Loucy (cell line): ENCODE data around the gene RRN3.
"Not testable (repeated sequence)": the region's sequence is repeated elsewhere in the genome, so short reads cannot be mapped to it uniquely, and the experiment has no call there.

Experiments
- H2AFZ ChIP-seq: fragments of 200-600 bp; sonication (generic); 2 replicates; pipeline ENCODE4 v1.6.0; 2016; ENCODE audit warnings: antibody characterized with exemption, mild to moderate bottlenecking, low read length, moderate library complexity
- H3F3A ChIP-seq: fragments of 200-600 bp; 2 replicates; pipeline ENCODE4 v1.6.0; 2016; ENCODE audit warnings: antibody characterized with exemption, low read depth, mild to moderate bottlenecking
- H3K27me3 ChIP-seq: fragments of 200-600 bp; sonication (generic); 2 replicates; pipeline ENCODE4 v1.6.1; 2014; ENCODE audit warnings: low read length, mild to moderate bottlenecking; ENCODE audit not compliant: insufficient read depth, poor library complexity, severe bottlenecking
- H3K36me3 ChIP-seq: fragments of 200-600 bp; sonication (generic); 2 replicates; pipeline ENCODE4 v1.6.1; 2016; ENCODE audit warnings: low read length; ENCODE audit not compliant: insufficient read depth
- H3K4me1 ChIP-seq: fragments of 200-600 bp; sonication (generic); 2 replicates; pipeline ENCODE4 v1.5.1; 2014; ENCODE audit warnings: low read length, mild to moderate bottlenecking; ENCODE audit not compliant: insufficient read depth, poor library complexity, severe bottlenecking
- H3K4me2 ChIP-seq: fragments of 200-600 bp; sonication (generic); 2 replicates; pipeline ENCODE4 v1.6.0; 2014; ENCODE audit warnings: antibody characterized with exemption, low read length, low read depth, mild to moderate bottlenecking; ENCODE audit not compliant: poor library complexity, severe bottlenecking
- H3K4me3 ChIP-seq: fragments of 200-600 bp; sonication (generic); 2 replicates; pipeline ENCODE4 v1.5.1; 2014; ENCODE audit warnings: low read length, mild to moderate bottlenecking, mixed read lengths; ENCODE audit not compliant: poor library complexity, severe bottlenecking
- H3K79me2 ChIP-seq: fragments of 200-600 bp; sonication (generic); 2 replicates; pipeline ENCODE4 v1.6.1; 2014; ENCODE audit warnings: low read length; ENCODE audit not compliant: insufficient read depth
- H3K9ac ChIP-seq: fragments of 200-600 bp; sonication (generic); 2 replicates; pipeline ENCODE4 v1.6.0; 2014; ENCODE audit warnings: mild to moderate bottlenecking, low read depth, low read length, moderate library complexity; ENCODE audit not compliant: poor library complexity, severe bottlenecking
- H3K9me2 ChIP-seq: fragments of 200-600 bp; sonication (generic); replicated peaks from 2 replicates; pipeline ENCODE4 v1.6.1; 2016; ENCODE audit warnings: low read depth, low read length, mixed read lengths
- H3K9me3 ChIP-seq: fragments of 200-600 bp; sonication (generic); 2 replicates; pipeline ENCODE4 v1.6.1; 2014; ENCODE audit warnings: mild to moderate bottlenecking, antibody characterized with exemption, low read length, low read depth; ENCODE audit not compliant: insufficient read depth
- H4K20me1 ChIP-seq: fragments of 200-600 bp; sonication (generic); 2 replicates; pipeline ENCODE4 v1.6.0; 2014; ENCODE audit warnings: antibody characterized with exemption, low read length, mild to moderate bottlenecking; ENCODE audit not compliant: insufficient read depth, poor library complexity, severe bottlenecking
- EZH2phosphoT487 ChIP-seq: fragments of 200-600 bp; IDR thresholded peaks from 2 replicates; pipeline ENCODE4 v1.6.1; 2018; ENCODE audit warnings: antibody characterized with exemption, mild to moderate bottlenecking, moderate library complexity, borderline replicate concordance
- TF ChIP-seq, protein P1 (sequence below): fragments of 200-600 bp; sonication (generic); conservative IDR thresholded peaks from 2 replicates; pipeline ENCODE4 v1.5.1; 2014; ENCODE audit warnings: mild to moderate bottlenecking, antibody characterized with exemption, low read length

The RRN3 gene

DNA sequence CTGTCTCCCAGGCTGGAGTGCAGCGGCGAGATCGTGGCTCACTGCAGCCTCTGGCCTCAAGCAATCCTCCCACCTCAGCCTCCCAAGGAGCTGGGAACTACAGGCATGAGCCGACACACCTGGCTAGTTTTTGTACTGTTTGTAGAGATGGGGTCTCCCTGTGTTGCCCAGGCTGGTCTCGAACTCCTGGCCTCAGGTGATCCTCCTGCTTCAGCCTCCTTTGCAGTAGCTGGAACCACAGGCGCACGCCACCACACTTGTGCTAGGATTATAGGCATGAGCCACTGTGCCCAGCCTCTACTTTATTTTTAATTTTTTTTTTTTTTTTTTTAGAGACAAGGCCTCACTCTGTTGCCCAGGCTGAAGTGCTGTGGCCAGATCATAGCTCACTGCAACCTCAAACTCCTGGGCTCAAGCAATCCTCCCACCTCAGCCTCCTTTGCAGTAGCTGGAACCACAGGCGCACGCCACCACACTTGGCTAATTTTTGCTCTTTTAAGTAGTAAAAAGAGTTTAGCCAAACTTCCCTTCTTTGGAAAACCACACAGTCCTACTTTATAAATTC lies 42.6 kb downstream of the RRN3 start:
- no peaks in the 10 kb centered on the region for H3K27me3 ChIP-seq
- no peaks in the 10 kb centered on the region for H3K9me3 ChIP-seq
- H3K9ac ChIP-seq = no peak overlapping the region
- H3K4me2 ChIP-seq = no peak overlapping the region
- H3K79me2 ChIP-seq = peaks cover 15% of the 10 kb centered on the region; the same call in 1 of the 2 replicates
- no peaks in the 10 kb centered on the region for H3F3A ChIP-seq
- TF ChIP-seq EZH2phosphoT487 = no peak
- TF ChIP-seq, protein P1, sequence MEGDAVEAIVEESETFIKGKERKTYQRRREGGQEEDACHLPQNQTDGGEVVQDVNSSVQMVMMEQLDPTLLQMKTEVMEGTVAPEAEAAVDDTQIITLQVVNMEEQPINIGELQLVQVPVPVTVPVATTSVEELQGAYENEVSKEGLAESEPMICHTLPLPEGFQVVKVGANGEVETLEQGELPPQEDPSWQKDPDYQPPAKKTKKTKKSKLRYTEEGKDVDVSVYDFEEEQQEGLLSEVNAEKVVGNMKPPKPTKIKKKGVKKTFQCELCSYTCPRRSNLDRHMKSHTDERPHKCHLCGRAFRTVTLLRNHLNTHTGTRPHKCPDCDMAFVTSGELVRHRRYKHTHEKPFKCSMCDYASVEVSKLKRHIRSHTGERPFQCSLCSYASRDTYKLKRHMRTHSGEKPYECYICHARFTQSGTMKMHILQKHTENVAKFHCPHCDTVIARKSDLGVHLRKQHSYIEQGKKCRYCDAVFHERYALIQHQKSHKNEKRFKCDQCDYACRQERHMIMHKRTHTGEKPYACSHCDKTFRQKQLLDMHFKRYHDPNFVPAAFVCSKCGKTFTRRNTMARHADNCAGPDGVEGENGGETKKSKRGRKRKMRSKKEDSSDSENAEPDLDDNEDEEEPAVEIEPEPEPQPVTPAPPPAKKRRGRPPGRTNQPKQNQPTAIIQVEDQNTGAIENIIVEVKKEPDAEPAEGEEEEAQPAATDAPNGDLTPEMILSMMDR = no peak
- H3K4me1 ChIP-seq = no peaks in the 10 kb centered on the region
- peaks cover 3% of the 10 kb centered on the region; the same call in 1 of the 2 replicates for H3K36me3 ChIP-seq
- H3K4me3 ChIP-seq = no peak overlapping the region
- H3K9me2 ChIP-seq = no peaks in the 10 kb centered on the region
- H2AFZ ChIP-seq = no peak overlapping the region
- H4K20me1 ChIP-seq = no peaks in the 10 kb centered on the region

DNA sequence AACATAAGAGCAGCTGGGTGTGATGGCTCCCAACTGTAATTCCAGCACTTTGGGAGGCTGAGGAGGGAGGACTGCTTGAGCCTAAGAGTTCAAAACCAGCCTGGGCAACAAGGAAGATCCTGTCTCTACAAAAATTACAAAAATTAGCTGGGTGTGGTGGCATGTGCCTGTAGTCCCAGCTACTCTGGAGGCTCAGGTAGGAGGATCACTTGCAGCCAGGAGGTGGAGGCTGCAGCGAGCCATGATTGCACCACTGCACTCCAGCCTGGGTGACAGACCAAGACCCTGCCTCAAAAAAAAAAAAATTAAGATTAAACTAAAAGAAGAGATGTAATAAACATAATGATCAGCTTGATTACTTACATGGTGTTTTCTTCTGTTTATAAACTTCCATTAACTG lies 43.6 kb downstream of the RRN3 start:
- not testable (repeated sequence) for H3K27me3 ChIP-seq, H4K20me1 ChIP-seq, H3K9ac ChIP-seq, H3K9me2 ChIP-seq, H3K9me3 ChIP-seq, H3K4me3 ChIP-seq, H3K4me1 ChIP-seq, H3F3A ChIP-seq, H2AFZ ChIP-seq, H3K4me2 ChIP-seq, H3K36me3 ChIP-seq
- peaks cover 15% of the 10 kb centered on the region; the same call in 1 of the 2 replicates for H3K79me2 ChIP-seq

DNA sequence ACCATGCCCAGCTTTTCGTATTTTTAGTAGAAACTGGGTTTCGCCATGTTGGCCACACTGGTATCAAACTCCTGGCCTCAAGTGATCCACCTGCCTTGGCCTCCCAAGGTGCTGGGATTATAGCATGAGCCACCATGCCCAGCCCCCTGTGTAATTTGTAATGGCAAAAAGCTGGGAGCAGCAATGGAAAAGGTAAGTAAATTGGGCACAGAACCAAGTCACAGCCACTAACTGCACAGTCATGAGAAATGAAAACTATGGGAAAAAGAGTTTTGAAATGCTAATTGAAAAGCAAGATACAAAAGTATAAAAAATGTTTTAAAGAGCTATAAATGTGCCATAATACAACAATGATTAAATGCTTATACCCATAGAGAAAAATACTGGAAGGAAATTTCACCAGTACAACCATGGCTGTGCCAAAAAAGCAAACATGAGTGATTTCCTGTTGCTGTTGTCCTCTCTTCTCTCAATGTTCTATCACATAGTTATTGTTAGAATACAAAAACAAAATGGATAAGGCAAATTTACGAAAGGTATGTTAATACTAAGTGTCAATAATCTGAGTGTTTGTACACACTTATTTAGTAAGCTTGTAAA lies 44.4 kb downstream of the RRN3 start:
- Histone ChIP-seq H3K36me3 (peaks cover 3% of the 10 kb centered on the region; the same call in 1 of the 2 replicates), H4K20me1 (no peaks in the 10 kb centered on the region), H3K4me2 (no peak overlapping the region), H3K4me1 (no peaks in the 10 kb centered on the region), H3K9me2 (no peaks in the 10 kb centered on the region), H3K27me3 (no peaks in the 10 kb centered on the region), H3K9ac (no peak overlapping the region), H2AFZ (no peak overlapping the region), H3K4me3 (no peak overlapping the region), H3K9me3 (no peaks in the 10 kb centered on the region), H3F3A (no peaks in the 10 kb centered on the region), H3K79me2 (peaks cover 7% of the 10 kb centered on the region; the same call in 1 of the 2 replicates)
- TF ChIP-seq, protein P1 = no peak
- no peak for TF ChIP-seq EZH2phosphoT487
